NCI-H82 (cell line): ENCODE data around the gene PEAK3.

Experiments
- DNase-seq: peaks from one replicate; lab custom pipeline; 2025; lab: John Stamatoyannopoulos, UW

PEAK3 gene

GRCh38 chr19:2270423-2271233 lies 11.3 kb downstream of the PEAK3 start:
- DNase-seq: no peak

DNA sequence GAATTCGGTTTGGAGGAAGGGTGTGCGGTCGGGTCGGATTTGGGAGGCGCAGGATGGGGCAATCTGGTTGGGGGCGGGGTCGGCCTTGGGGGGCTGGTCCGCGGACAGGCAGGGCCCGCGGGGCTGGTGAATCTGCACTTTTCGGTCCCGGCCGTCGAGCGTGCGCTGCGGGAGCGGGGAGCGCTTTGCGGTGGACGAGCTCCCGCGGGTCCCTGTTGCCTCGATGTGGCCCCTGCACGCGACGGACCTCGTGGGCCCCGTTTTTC lies 11.9 kb downstream of the PEAK3 start:
- no peak for DNase-seq

DNA sequence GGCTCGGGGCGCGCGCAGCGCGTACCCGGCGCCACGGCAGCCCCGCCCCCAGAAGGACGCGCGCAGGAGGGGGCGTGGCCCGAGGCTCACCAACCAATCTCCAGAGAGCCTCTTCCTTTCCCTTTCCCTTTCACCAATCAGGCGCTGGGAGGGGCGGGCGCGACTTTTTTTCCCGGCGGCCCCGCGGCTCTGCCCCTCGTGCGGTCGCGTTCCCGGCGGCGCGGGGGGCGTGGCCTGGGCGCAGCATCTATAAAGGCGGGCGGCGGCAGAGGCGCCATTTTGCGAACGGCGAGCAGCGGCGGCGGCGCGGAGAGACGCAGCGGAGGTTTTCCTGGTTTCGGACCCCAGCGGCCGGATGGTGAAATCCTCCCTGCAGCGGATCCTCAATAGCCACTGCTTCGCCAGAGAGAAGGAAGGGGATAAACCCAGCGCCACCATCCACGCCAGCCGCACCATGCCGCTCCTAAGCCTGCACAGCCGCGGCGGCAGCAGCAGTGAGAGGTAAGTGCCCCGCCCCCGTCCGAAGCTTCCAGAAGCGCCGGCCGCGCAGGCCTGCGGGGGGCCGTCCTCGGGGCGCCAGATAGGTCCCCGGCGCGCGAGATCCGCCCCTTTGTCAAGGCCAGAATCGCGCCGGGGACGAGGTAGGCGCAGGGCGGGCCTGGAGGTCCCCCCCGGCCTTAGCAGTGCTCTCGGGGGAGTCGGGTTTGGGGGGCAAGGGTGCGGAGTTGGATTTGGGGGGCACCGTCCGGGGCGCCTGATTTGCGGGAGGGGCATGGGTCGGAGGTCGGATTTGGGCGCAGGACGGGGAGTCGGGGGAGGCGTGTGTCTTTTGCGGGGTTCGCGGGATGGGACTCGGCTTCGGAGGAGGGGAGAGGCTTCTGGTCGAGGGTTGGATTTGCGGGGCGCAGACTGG lies 12.5 kb downstream of the PEAK3 start:
- DNase-seq: peak; percentile 94

DNA sequence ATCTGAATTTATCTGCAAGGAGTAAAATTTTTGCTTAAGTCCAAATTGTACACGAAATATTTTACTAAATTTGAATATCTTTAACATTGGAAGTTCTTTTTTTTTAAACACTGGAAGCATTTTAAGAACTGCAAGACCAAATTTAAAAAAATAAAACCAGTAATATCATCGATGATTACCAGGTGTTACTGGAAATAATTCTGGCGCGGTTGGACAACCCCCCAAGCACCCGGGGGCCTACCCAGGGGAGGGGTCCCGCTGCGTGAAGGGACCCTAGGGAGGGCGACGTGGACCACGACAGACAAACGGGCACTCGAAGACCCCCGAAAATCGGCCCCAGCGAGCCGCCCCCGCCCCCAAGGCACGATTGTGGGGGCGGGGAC lies 13.1 kb downstream of the PEAK3 start:
- no peak for DNase-seq

- no peak for DNase-seq
Measured at GRCh38 chr19:2268480-2268830, 13.5 kb downstream of the PEAK3 start.

DNA sequence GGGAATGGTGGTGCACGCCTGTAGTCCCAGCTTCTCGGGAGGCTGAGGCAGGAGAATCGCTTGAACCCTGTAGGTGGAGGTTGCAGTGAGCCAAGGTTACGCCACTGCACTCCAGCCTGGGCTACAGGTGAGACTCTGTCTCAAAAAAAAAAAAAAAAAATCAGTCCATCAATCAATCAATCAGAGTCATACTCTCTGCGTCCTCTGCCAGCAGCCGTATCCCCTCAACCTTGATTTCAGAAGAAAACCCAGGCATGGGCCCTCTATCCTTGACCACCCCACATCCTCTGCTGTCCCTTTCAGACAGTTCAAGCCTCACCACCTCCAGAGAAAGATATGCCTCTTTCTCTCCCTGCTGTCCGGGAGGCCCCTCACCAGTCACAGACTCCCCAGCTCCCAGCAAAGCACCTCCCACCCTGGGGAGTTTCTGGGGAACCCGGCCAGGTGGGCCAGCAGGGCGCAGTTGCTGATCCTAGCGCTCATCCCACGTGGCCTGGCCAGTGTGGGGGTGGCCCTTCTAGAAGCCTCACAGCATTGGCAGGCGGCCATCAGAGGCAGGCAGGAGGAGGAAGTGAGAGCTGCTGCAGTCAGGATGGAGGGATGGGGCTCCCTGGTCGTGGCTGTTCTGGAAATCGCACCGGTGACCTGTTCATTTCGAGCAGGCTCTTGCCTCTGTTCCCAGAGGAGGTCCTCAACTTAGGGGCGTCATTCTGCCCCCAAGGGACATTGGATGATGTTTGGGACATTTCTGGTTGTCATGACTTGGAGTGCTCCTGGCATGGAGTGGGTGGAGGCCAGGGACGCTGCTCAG lies 15.6 kb downstream of the PEAK3 start:
- DNase-seq: no peak

DNA sequence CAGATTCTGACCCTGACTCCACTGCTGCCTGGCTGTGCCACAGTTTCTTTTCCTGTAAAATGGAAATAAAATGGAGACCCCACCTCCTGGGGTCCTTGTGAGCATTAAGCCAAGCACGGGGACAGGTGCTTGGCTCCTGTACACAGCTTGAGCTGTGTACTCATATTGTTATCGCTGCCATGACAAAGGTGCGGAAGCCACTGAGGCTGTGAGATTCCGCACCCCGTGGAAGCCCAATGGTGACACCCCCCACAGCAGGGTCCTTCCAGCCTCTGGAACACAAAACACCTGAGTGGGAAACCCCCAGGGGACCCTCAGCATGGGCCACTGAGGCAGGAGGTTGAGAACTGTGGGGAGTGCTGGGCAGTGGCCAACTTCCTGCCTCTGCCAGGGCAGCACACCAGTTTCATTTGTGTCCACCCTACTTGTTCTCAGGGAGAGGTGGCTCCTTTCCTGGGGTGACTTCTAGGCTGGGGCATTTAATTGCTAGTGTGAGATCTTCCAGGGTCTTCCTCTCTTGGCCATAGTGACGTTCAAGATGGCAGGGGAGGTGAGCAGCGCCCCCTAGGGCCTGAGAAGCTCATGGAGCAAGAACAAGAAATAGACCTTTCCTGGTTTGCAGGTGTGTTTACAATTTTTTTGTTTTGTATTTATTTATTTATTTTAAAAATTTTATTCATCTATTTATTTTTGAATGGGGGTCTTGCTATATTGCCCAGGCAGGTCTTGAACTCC lies 20.4 kb downstream of the PEAK3 start:
- peak; percentile 39 for DNase-seq

GRCh38 chr19:2260341-2260805 lies 21.6 kb downstream of the PEAK3 start:
- no peak for DNase-seq

DNA sequence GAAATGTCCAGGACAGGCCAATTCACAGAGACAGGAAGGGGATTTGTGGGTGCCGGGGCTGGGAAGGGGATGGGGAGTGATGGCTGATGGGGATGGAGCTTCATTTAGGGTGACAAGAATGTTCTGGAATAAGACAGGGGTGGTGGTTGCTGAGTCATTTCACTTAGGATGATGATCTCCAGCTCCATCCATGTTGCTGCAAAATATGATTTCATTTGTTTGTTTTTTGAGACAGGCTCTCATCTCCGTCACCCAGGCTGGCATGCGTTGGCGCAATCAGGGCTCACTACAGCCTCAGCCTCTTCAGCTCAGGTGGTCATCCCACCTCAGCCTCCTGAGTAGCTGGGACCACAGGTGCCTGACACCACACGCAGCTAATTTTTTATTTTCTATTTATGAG lies 22.6 kb downstream of the PEAK3 start:
- no peak for DNase-seq

- peak; percentile 75 for DNase-seq
Measured at GRCh38 chr19:2255982-2256685, 25.8 kb downstream of the PEAK3 start, which contains the start of gene JSRP1. TSS of gene JSRP1 (minus strand) at chr19:2256417. CDS start at chr19:2255314, 1,103 bp downstream.

GRCh38 chr19:2255112-2255845 lies 26.7 kb downstream of the PEAK3 start:
- no peak for DNase-seq

DNA sequence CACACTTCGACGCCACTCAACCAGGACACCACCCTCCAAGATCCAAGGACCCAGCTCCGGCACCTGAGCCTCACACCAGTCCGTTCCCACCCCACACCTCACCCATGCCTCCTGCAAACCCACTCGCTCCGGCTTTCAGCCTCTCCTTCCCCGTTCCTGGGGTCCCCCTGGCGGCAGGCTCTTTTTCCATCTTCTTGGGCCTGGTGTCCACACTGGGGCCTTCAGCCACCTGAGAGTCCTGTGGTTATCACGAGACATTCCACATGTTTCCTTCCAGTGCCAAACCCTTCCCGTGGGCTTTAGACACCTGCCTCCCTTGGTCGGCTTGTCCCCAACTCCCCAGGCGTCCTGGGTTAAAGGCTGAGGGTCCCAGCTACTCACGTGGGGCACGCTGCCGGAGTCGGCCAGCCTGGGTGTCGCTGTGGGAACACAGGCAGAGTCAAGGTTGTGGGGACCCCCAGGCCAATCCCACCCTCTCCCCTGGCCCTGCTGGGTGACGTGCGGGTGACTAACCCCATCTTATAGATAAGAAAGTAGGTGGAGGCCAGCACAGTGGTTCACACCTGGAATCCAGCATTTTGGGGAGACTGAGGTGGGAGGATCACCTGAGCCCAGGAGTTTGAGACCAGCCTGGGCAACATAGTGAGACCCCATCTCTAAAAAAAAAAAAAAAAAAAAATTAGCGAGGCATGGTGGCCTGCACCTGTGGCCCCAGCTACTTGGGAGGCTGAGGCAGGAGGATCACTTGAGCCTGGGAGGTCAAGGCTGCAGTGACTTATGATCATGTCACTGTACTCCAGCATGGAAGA lies 27.7 kb downstream of the PEAK3 start:
- peak; percentile 36 for DNase-seq

GRCh38 chr19:2253106-2254063 lies 28.6 kb downstream of the PEAK3 start:
- DNase-seq: peak; percentile 34

DNA sequence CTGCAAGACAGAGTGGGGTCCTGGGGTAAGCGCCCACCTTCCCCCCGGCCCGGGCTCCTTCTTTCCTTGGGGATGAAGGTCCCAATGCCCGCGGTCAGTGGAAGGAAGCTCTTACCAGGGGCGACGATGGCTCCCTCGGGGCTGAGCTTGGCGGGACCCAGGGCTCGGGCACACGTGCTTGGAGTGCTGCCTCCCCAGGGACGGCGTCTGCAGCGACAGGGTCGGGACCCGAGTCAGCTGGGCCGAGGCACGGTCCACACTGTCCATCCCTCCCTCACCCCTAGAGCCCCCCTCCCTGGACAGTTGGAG lies 29.2 kb downstream of the PEAK3 start:
- no peak for DNase-seq

- DNase-seq: no peak
Measured at GRCh38 chr19:2252055-2252796, 29.7 kb downstream of the PEAK3 start.

GRCh38 chr19:2251106-2252054 lies 30.6 kb downstream of the PEAK3 start:
- no peak for DNase-seq

- no peak for DNase-seq
Measured at GRCh38 chr19:2250766-2251105, 31.2 kb downstream of the PEAK3 start.
